Cardiac septum (tissue), 1 donor: ENCODE results near the gene CPNE9. TPM values are rescaled to one million over a fixed set of nuclear protein-coding genes. Genes with fewer than 3 reads are reported as not detected.

ENCODE experiments used
- DNase-seq: peaks from one replicate; pipeline ENCODE4 v3.0.0-alpha.2; 2020; ENCODE audit warnings: low spot score
- intact Hi-C: fragments of 100-400 bp; cut with DNase I; formaldehyde crosslinking; loops from one replicate; pipeline ENCODE4 v1.14.0; 2022
- total RNA-seq: library from RNA; stranded (reverse); fragmentation: NEBNext Ultra II Directional; extraction: Animal tissue kit (Norgen Biotek cat#: 25700); gene quantifications from one replicate; pipeline ENCODE4 v1.2.1, GENCODE V29; 2021
- donor health status: DM: no; HTN: no; CAD: no.

The CPNE9 gene
- total RNA-seq, 1 donor from 2014 or later: not detected

GRCh38 chr3:9736831-9737230 lies 33.2 kb downstream of the CPNE9 start:
- intact Hi-C loops: no loop called here
- DNase-seq: no peak

GRCh38 chr3:9739181-9739580 lies 35.5 kb downstream of the CPNE9 start:
- DNase-seq: no peak
- intact Hi-C loops: no loop called here

- no peak for DNase-seq
- intact Hi-C loops: no loop called here
Measured at GRCh38 chr3:9742560-9742959, 38.9 kb downstream of the CPNE9 start.

GRCh38 chr3:9743548-9743947 lies 39.9 kb downstream of the CPNE9 start:
- intact Hi-C loops: no loop called here
- DNase-seq: no peak

DNA sequence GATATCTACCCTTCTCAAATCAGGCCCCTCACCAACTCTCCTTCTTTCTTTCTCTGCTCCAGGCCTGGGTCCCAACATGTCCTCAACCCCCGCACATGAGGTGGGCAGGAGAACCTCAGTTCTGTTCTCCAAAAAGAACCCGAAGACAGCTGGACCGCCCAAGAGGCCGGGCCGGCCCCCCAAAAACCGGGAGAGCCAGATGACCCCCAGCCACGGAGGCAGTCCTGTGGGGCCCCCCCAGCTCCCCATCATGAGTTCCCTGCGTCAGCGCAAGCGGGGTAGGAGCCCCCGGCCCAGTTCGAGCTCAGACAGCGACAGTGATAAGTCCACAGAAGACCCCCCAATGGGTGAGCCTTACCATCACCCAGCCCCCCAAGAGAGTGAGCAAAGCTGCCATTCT lies 40.5 kb downstream of the CPNE9 start:
- intact Hi-C loops: no loop called here
- DNase-seq: no peak

DNA sequence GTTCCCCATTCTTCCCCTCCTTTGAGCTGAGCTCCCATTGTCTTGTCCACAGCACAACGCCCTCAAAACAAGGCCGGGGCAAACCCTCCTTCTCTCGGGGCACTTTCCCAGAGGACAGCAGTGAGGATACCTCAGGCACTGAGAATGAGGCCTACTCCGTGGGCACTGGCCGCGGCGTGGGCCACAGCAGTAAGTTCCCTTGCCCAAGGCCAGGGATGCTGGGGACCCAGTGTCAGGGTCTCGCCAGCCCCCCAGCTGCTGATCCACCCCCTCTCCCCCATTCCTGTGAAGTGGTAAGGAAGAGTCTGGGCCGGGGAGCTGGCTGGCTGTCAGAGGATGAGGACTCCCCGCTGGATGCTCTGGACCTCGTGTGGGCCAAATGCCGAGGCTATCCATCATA lies 41.9 kb downstream of the CPNE9 start:
- intact Hi-C loops: loop anchor here (5.0 kb wide), 2 partner anchors 78 to 98 kb away; partner anchors contain the start of gene MTMR14
- no peak for DNase-seq

GRCh38 chr3:9746330-9746729 lies 42.7 kb downstream of the CPNE9 start:
- intact Hi-C loops: loop anchor here (5.0 kb wide), 2 partner anchors 79 to 99 kb away; partner anchors contain the start of gene MTMR14
- no peak for DNase-seq

DNA sequence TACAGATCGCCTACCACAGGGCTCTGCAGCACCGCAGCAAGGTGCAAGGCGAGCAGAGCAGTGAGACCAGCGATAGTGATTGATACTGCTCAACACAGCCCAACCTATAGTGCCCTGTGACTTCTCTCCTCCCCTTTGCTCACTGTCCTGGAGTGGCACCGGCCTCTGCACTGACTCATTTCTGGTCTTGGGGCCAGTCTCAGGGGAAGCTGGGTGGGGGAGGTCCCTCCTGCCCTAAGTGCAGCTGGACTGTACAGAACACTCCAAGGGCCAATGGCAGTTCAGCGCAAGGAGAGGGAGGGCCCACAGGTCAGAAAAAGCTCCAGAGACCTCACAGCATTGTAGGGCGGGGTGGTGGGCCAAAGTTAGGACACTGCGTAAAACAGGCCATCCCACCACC lies 43.6 kb downstream of the CPNE9 start:
- DNase-seq: no peak
- intact Hi-C loops: loop anchor here (5.0 kb wide), 2 partner anchors 80 to 100 kb away; partner anchors contain the start of gene MTMR14

GRCh38 chr3:9748031-9748430 lies 44.4 kb downstream of the CPNE9 start:
- no peak for DNase-seq
- intact Hi-C loops: loop anchor here (5.0 kb wide), 2 partner anchors 81 to 101 kb away; partner anchors contain the start of gene MTMR14

DNA sequence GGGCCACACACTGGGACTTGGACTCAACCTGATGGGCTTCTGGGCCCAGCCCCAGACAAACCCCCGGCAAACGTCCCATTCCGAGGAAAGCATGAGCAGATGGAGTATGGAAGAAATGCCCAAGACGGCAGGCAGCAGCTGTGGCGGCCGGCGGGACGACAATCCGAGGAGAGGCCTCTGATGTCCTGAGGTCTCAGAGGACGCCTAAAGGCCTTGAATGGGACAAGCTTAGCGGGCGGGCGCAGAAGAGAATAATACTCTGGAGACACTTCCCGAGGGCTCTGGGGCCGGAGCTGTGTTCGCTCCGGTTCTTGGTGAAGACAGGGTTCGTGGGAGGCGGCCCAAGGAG lies 45.6 kb downstream of the CPNE9 start:
- intact Hi-C loops: loop anchor here (1.0 to 5.0 kb wide), 3 partner anchors 18 to 102 kb away; partner anchors contain the start of genes BRPF1 and MTMR14
- DNase-seq: peak; percentile 76

GRCh38 chr3:9749645-9750555 lies 46.3 kb downstream of the CPNE9 start, which contains the start of gene OGG1:
TSS of gene OGG1 (plus strand) at chr3:9749952. CDS start at chr3:9750287, 335 bp downstream.
- intact Hi-C loops: loop anchor here (1.0 to 5.0 kb wide), 5 partner anchors 19 to 103 kb away; partner anchors contain the start of genes ARPC4, BRPF1, MTMR14 and TADA3
- peak; percentile 98 for DNase-seq

DNA sequence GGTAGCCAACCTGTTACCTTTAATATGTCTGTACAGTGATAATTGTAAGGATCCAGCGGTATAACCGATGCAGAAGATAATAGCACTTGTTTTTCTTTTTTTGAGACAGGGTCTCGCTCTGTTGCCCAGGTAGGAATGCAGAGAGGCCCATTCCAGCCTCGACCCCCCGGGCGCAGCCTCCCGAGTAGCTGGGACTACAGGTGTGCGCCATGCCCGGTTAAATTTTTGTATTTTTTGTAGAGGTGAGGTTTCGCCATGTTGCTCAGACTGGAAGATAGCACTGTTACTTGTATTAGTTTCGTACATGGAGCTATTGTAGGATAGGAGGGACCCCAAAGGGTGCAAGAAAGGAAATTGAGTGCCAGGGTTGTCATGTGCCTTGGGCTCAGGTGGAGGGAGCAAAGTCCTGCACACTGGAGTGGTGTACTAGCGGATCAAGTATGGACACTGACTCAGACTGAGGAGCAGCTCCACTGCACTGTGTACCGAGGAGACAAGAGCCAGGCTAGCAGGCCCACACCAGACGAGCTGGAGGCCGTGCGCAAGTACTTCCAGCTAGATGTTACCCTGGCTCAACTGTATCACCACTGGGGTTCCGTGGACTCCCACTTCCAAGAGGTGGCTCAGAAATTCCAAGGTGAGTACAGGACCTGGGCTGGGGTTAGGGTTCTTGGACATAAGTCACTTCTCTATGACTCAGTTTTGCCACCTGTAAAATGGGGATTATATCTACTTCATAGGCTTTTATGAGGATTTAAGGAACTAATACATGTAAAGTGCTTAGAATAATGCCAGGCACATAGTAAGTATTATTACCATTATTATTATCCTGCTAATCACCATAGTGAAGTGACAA lies 47.2 kb downstream of the CPNE9 start:
- intact Hi-C loops: loop anchor here (2.0 kb wide), 2 partner anchors 20 to 42 kb away; partner anchors contain the start of genes ARPC4 and TADA3
- no peak for DNase-seq

- DNase-seq: no peak
- intact Hi-C loops: no loop called here
Measured at GRCh38 chr3:9754678-9755077, 51.0 kb downstream of the CPNE9 start.

DNA sequence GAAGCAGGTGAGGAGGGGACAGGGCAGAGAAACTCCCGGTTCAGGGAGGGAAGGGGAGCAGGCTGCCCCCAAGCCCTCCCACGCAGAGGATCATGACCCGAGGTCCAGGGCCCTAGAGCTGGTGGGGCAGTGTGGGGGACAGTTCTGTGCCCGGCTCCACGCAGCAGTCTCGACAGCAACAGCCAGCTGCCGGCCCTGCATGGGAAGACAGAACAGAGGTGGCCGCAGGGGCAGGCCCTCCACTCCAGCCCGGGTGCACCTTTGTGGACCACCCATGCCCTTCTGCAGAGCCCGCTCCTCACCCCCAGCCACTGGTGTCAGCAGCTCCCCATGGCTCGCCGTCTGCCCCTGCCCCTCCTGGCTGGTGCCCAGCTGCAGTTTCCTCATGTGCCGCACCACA lies 53.8 kb downstream of the CPNE9 start:
- intact Hi-C loops: no loop called here
- DNase-seq: no peak

DNA sequence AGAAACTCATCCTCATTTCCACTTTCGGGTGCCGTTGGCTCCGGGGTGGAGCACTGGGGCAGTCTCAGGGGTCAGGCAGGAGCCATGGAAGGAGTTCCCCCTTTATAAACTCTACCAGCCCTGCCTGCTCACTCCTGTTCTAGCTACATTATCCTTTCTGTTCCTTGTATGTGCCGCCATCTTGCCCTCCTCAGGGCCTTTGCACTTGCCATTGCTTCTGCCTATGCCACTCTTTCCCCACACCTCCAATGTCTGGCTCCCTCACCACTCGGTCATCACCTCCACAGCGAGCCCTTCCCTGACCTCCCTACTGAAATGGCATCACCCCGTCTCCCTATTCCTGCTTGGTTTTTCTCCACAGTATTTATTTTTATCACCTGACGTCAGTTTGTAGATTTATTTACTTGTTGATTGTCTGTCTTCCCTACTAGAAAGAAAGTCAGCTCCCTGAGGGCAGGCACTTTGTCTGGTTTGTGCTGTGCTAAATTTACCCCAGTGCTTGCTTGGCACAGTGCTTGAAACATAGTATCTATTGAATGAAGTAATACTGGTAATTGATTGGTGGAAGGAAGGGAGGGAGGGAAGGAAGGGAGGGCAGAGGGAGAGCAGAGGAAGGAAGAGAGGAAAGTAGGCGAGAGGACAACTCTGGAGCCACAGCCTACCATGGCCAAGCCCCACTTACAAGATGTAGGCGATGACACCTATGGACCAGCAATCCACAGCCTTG lies 57.3 kb downstream of the CPNE9 start:
- no peak for DNase-seq
- intact Hi-C loops: no loop called here

DNA sequence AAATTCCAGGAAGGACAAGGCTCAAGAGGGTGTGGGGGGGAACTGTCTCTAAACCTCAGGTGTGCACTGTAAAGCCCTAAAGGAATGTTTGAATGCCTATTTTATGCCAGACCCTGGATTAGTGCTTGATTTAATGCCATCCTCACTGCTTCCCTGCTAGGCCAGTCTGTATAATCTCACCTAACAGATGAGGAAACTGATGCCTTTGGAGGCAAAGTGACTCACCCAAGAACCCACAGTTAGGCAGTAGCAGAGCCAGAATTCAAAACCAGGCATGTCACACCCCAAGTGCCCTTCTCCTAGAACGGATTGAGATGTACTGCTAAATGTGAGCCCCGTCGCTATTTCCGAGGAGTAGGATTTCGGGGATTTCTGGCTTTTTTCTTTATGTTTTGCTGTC lies 58.3 kb downstream of the CPNE9 start:
- intact Hi-C loops: no loop called here
- DNase-seq: no peak

DNA sequence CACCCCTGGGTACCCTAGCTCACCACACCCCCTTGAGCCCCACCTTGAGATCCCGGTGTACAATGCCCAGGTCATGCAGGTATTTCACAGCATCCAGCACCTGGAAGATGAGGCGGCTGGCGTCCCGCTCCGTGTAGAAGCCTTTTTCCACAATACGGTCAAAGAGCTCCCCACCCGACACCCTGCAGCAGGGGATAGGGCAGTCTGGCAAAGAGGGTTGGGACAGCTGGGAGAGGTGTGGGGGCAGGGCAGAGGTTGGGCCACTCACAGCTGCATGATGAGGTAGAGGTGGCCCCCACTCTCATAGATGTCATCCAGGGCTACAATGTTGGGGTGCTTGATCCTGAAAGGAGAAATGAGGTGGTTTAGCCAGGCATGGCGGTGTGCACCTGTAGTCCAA lies 59.2 kb downstream of the CPNE9 start:
- intact Hi-C loops: no loop called here
- DNase-seq: no peak

DNA sequence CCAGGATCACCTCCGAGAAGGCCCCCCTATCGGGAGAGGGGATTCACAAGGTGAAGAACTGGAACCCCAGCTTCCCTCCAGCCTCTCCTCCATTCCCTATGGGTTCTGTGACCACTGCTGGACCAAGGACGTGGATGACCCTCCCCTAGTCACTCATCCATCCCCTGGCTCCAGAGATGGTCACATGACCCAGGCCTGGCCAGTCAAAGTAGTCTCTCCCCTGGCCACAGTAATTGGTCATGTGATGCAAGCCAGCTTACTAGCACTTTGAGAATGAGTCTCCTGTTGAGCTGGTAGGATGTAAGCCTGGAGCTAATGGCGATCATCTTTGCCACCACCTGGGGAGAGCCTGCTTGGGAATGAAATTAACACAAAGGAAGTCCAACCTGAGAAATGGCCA lies 62.2 kb downstream of the CPNE9 start:
- DNase-seq: no peak
- intact Hi-C loops: no loop called here

DNA sequence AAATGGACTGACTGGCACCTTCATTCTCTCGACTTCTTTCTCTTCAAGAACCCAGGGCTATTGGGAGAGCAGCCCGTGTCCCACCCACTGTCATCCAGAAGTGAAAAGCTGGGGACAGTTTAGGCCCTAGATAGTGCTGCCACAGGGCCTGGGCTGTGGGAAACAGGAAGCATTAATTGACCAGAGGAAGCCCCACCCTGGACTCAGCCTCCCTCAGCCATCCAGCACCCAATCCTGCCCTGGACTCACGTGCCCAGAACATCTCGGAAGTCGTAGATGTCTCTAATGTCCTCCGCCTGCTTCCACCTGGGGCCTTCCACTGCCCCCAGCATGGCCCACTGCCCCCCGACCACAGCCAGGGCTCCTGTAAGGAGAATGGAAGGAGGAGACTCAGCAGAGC lies 63.8 kb downstream of the CPNE9 start:
- intact Hi-C loops: no loop called here
- DNase-seq: no peak
